ENCODE data around the gene UGT2B7. TPM values are rescaled to one million over a fixed set of nuclear protein-coding genes. Genes with fewer than 3 reads are reported as not detected.

Gene UGT2B7
- total and polyA plus RNA-seq, 2 experiments from 2014 or later = not detected

DNA sequence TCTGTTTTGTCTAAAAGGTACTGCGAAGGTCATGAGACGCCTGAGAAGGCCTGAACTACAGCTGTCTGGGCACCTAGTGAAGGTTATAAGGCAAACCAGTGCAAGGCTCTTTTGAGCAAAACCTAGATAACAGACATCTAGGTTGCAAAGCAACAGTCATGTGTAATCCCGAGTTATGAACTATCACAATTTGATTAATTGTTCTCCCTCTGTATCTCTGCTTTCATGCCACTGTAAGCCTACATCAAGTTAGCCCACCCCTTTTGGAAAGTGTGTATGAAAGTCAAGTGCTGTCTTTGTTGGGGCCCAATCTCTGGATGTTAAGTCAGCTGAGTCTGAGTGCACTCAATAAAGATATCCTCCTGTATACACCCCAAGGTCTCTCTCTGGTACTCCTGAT lies 31.9 kb upstream of the UGT2B7 start:
- no peak overlapping the region for H3K4me3 Mint-ChIP-seq

More for the DNA sequence above, 31.9 kb upstream of the UGT2B7 start:
- Histone ChIP-seq H3K79me2 (replicated peaks; ENCODE audit: insufficient read depth) (no peaks in the 10 kb centered on the region), H3F3A (replicated peaks; ENCODE audit: low read depth) (no peaks in the 10 kb centered on the region), H4K20me1 (replicated peaks; ENCODE audit: insufficient read depth) (no peaks in the 10 kb centered on the region), H3K36me3 (ENCODE audit: insufficient read depth) (no peaks in the 10 kb centered on the region), H3K4me1 (ENCODE audit: insufficient read depth) (no peaks in the 10 kb centered on the region), H3K27me3 (ENCODE audit: insufficient read depth) (no peaks in the 10 kb centered on the region), H3K9me2 (ENCODE audit: insufficient read depth) (no peaks in the 10 kb centered on the region), H3K4me2 (no peak overlapping the region), H2AFZ (no peak overlapping the region), H3K4me3 (no peak overlapping the region), H3K27ac (ENCODE audit: low read depth) (no peak overlapping the region)
- no peaks in the 10 kb centered on the region for H3K9me3 Mint-ChIP-seq
- H3K36me3 Mint-ChIP-seq (ENCODE audit: low read depth) = no peaks in the 10 kb centered on the region
- H3K4me1 Mint-ChIP-seq = no peaks in the 10 kb centered on the region
- no peaks in the 10 kb centered on the region for H3K27me3 Mint-ChIP-seq (ENCODE audit: insufficient read depth, low read depth, poor library complexity)
- ATAC-seq (no peak), DNase-seq (ENCODE audit: low spot score) (no peak)
- TF ChIP-seq NANOG (IDR thresholded peaks at IDR 0.05; ENCODE audit: borderline replicate concordance) (no peak), JUNB (IDR thresholded peaks at IDR 0.05; ENCODE audit: unreplicated experiment) (no peak), EZH2 (IDR thresholded peaks at IDR 0.05; ENCODE audit: low read depth, unreplicated experiment) (no peak), CREB1 (CRISPR knock-in tag; IDR thresholded peaks at IDR 0.05; ENCODE audit: low read depth) (no peak), EZH2phosphoT487 (IDR thresholded peaks at IDR 0.05; ENCODE audit: unreplicated experiment) (no peak), ZNF331 (CRISPR knock-in tag; IDR thresholded peaks at IDR 0.05; ENCODE audit: low read depth) (no peak), POLR2AphosphoS5 (IDR thresholded peaks at IDR 0.05; ENCODE audit: low read depth) (no peak), STAT1 (IDR thresholded peaks at IDR 0.05; ENCODE audit: unreplicated experiment) (no peak), ZNF114 (CRISPR knock-in tag; IDR thresholded peaks at IDR 0.05) (no peak)
- TF ChIP-seq, protein P1, sequence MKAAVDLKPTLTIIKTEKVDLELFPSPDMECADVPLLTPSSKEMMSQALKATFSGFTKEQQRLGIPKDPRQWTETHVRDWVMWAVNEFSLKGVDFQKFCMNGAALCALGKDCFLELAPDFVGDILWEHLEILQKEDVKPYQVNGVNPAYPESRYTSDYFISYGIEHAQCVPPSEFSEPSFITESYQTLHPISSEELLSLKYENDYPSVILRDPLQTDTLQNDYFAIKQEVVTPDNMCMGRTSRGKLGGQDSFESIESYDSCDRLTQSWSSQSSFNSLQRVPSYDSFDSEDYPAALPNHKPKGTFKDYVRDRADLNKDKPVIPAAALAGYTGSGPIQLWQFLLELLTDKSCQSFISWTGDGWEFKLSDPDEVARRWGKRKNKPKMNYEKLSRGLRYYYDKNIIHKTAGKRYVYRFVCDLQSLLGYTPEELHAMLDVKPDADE (IDR thresholded peaks at IDR 0.05) = no peak
- TF ChIP-seq, protein P2, sequence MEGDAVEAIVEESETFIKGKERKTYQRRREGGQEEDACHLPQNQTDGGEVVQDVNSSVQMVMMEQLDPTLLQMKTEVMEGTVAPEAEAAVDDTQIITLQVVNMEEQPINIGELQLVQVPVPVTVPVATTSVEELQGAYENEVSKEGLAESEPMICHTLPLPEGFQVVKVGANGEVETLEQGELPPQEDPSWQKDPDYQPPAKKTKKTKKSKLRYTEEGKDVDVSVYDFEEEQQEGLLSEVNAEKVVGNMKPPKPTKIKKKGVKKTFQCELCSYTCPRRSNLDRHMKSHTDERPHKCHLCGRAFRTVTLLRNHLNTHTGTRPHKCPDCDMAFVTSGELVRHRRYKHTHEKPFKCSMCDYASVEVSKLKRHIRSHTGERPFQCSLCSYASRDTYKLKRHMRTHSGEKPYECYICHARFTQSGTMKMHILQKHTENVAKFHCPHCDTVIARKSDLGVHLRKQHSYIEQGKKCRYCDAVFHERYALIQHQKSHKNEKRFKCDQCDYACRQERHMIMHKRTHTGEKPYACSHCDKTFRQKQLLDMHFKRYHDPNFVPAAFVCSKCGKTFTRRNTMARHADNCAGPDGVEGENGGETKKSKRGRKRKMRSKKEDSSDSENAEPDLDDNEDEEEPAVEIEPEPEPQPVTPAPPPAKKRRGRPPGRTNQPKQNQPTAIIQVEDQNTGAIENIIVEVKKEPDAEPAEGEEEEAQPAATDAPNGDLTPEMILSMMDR (conservative IDR thresholded peaks at IDR 0.05; ENCODE audit: low read depth in 2 of 2) = no peak
- TF ChIP-seq, protein P3, sequence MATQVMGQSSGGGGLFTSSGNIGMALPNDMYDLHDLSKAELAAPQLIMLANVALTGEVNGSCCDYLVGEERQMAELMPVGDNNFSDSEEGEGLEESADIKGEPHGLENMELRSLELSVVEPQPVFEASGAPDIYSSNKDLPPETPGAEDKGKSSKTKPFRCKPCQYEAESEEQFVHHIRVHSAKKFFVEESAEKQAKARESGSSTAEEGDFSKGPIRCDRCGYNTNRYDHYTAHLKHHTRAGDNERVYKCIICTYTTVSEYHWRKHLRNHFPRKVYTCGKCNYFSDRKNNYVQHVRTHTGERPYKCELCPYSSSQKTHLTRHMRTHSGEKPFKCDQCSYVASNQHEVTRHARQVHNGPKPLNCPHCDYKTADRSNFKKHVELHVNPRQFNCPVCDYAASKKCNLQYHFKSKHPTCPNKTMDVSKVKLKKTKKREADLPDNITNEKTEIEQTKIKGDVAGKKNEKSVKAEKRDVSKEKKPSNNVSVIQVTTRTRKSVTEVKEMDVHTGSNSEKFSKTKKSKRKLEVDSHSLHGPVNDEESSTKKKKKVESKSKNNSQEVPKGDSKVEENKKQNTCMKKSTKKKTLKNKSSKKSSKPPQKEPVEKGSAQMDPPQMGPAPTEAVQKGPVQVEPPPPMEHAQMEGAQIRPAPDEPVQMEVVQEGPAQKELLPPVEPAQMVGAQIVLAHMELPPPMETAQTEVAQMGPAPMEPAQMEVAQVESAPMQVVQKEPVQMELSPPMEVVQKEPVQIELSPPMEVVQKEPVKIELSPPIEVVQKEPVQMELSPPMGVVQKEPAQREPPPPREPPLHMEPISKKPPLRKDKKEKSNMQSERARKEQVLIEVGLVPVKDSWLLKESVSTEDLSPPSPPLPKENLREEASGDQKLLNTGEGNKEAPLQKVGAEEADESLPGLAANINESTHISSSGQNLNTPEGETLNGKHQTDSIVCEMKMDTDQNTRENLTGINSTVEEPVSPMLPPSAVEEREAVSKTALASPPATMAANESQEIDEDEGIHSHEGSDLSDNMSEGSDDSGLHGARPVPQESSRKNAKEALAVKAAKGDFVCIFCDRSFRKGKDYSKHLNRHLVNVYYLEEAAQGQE (IDR thresholded peaks at IDR 0.05; ENCODE audit: unreplicated experiment) = no peak
- TF ChIP-seq, protein P4, sequence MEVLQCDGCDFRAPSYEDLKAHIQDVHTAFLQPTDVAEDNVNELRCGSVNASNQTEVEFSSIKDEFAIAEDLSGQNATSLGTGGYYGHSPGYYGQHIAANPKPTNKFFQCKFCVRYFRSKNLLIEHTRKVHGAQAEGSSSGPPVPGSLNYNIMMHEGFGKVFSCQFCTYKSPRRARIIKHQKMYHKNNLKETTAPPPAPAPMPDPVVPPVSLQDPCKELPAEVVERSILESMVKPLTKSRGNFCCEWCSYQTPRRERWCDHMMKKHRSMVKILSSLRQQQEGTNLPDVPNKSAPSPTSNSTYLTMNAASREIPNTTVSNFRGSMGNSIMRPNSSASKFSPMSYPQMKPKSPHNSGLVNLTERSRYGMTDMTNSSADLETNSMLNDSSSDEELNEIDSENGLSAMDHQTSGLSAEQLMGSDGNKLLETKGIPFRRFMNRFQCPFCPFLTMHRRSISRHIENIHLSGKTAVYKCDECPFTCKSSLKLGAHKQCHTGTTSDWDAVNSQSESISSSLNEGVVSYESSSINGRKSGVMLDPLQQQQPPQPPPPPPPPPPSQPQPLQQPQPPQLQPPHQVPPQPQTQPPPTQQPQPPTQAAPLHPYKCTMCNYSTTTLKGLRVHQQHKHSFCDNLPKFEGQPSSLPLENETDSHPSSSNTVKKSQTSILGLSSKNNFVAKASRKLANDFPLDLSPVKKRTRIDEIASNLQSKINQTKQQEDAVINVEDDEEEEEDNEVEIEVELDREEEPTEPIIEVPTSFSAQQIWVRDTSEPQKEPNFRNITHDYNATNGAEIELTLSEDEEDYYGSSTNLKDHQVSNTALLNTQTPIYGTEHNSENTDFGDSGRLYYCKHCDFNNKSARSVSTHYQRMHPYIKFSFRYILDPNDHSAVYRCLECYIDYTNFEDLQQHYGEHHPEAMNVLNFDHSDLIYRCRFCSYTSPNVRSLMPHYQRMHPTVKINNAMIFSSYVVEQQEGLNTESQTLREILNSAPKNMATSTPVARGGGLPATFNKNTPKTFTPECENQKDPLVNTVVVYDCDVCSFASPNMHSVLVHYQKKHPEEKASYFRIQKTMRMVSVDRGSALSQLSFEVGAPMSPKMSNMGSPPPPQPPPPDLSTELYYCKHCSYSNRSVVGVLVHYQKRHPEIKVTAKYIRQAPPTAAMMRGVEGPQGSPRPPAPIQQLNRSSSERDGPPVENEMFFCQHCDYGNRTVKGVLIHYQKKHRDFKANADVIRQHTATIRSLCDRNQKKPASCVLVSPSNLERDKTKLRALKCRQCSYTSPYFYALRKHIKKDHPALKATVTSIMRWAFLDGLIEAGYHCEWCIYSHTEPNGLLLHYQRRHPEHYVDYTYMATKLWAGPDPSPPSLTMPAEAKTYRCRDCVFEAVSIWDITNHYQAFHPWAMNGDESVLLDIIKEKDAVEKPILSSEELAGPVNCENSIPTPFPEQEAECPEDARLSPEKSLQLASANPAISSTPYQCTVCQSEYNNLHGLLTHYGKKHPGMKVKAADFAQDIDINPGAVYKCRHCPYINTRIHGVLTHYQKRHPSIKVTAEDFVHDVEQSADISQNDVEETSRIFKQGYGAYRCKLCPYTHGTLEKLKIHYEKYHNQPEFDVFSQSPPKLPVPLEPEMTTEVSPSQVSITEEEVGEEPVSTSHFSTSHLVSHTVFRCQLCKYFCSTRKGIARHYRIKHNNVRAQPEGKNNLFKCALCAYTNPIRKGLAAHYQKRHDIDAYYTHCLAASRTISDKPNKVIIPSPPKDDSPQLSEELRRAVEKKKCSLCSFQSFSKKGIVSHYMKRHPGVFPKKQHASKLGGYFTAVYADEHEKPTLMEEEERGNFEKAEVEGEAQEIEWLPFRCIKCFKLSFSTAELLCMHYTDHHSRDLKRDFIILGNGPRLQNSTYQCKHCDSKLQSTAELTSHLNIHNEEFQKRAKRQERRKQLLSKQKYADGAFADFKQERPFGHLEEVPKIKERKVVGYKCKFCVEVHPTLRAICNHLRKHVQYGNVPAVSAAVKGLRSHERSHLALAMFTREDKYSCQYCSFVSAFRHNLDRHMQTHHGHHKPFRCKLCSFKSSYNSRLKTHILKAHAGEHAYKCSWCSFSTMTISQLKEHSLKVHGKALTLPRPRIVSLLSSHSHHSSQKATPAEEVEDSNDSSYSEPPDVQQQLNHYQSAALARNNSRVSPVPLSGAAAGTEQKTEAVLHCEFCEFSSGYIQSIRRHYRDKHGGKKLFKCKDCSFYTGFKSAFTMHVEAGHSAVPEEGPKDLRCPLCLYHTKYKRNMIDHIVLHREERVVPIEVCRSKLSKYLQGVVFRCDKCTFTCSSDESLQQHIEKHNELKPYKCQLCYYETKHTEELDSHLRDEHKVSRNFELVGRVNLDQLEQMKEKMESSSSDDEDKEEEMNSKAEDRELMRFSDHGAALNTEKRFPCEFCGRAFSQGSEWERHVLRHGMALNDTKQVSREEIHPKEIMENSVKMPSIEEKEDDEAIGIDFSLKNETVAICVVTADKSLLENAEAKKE (CRISPR knock-in tag; IDR thresholded peaks at IDR 0.05) = no peak
- no peak overlapping the region for H3K27ac Mint-ChIP-seq

All from GM23338 (cell line).